Right ventricle myocardium superior (tissue), 1 donor: ENCODE results near the gene ACP2. TPM values are rescaled to one million over a fixed set of nuclear protein-coding genes. Genes with fewer than 3 reads are reported as not detected.
A peak's percentile ranks its signal among the peaks of the same experiment; 100 is the strongest.

Experiments
- ATAC-seq: fragments of 200-7000 bp; cut with Tn5 transposase; one replicate; pipeline ENCODE4 v1.9.1; 2020; ENCODE audit warnings: mild to moderate bottlenecking; ENCODE audit not compliant: poor library complexity
- DNase-seq: peaks from one replicate; pipeline ENCODE4 v3.0.0-alpha.2; 2020
- intact Hi-C: fragments of 100-400 bp; cut with DNase I; formaldehyde crosslinking; loops from one replicate; pipeline ENCODE4 v1.11.2; 2022
- long read RNA-seq: library from polyadenylated mRNA; unstranded; transcript quantifications from one replicate; pipeline ENCODE4 v2.0.0, GENCODE V29; 2021
- total RNA-seq: library from RNA; stranded (reverse); fragmentation: NEBNext Ultra II Directional; extraction: Animal tissue kit (Norgen Biotek cat#: 25700); gene quantifications from one replicate; pipeline ENCODE4 v1.2.1, GENCODE V29; 2021
- donor health status: DM: no; HTN: yes; CAD: no; lungs with severe emphysema.

ACP2 gene, protein sequence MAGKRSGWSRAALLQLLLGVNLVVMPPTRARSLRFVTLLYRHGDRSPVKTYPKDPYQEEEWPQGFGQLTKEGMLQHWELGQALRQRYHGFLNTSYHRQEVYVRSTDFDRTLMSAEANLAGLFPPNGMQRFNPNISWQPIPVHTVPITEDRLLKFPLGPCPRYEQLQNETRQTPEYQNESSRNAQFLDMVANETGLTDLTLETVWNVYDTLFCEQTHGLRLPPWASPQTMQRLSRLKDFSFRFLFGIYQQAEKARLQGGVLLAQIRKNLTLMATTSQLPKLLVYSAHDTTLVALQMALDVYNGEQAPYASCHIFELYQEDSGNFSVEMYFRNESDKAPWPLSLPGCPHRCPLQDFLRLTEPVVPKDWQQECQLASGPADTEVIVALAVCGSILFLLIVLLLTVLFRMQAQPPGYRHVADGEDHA
- 18.4 TPM for total RNA-seq
- long read RNA-seq, transcript ACP2-201 (11 exons, 2,203 nt), result major isoform, 13 of 15 reads
- long read RNA-seq, partial matches to known transcripts, result 1 of 15 reads
- long read RNA-seq, other reads (novel, unspliced or antisense), result 0 of 15 reads

GRCh38 chr11:47248664-47249377 is at the start of gene ACP2:
TSS of gene ACP2 (minus strand) at chr11:47248814. CDS start at chr11:47248789, 25 bp downstream.
- DNase-seq (peak; percentile 94), ATAC-seq (peak; percentile 98)
- intact Hi-C loops, result no loop called here

DNA sequence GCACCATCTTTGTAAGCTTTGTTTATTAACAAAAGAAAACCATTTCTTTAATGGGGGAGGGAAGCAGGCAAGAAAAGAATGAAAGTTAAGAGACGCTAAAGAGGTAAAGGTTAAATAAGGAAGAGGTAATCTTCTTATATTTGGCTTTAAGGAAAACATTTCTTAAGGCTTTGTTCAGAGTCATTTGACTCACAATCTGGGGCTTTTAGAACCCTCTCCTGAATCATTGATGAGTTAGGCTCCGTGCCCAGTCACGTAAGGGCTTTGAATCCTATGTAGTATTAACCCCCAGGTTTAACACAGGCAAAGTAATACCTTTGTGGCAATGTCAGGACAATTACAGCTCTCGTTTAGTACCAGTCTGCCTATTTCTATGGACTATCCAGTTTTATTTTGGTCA is 47.4 kb upstream of the ACP2 start:
- intact Hi-C loops, result no loop called here
- DNase-seq (no peak), ATAC-seq (no peak)

- DNase-seq (no peak), ATAC-seq (no peak)
- intact Hi-C loops, result no loop called here
Measured at GRCh38 chr11:47295385-47295784, 46.8 kb upstream of the ACP2 start.

- ATAC-seq (no peak), DNase-seq (no peak)
- intact Hi-C loops, result no loop called here
Measured at GRCh38 chr11:47289856-47290255, 41.2 kb upstream of the ACP2 start.

- intact Hi-C loops, result no loop called here
- no peak for DNase-seq
- ATAC-seq, result peak; percentile 82
Measured at GRCh38 chr11:47288066-47288465, 39.5 kb upstream of the ACP2 start.

DNA sequence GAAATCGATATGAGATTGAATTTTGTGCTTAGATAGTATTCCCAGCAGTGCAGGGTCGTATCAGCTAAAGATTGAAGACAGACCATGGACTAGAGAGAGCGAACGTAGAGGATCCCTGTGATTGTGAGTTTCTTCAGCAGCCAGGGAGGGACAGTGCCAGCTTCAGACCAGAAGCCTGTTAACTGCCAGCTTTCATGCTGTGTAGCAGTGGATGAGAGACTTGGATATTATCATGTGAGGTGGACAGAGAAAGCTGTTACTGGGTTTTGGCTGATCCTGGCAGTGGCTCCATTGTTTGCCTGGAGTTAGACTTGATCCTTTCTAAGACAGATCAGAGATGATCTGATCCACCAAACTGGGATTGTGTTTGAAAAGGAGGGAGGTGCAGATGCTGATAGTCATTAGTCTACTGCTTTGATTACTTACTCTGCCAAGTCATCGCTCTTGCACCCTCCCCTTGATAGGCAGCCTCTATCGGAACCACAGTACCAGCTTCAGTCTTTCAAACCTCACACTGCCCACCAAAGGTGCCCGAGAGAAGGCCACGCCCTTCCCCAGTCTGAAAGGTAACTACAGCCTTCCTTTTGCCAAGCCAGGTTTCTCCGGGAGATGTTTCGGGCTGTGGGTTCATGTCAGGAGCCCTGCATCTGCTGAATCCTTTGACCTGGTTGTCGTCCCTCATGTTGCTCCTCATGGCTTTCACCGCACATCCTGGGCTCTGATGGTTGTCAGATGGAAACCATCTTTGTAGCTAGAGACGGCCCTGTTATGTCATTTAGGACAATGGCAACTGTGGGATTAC is 37.6 kb upstream of the ACP2 start:
- intact Hi-C loops, result no loop called here
- DNase-seq, result no peak
- peak; percentile 40 for ATAC-seq

DNA sequence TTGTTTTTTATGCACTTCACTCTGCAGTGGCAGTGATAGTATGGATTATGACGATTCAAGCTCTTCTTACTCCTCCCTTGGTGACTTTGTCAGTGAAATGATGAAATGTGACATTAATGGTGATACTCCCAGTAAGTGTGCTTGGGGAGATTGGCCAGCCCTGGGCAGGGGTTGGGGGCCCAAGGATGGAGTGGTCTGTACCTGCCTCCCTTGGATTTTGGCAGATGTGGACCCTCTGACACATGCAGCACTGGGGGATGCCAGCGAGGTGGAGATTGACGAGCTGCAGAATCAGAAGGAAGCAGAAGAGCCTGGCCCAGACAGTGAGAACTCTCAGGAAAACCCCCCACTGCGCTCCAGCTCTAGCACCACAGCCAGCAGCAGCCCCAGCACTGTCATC is 35.5 kb upstream of the ACP2 start:
- intact Hi-C loops, result no loop called here
- no peak for DNase-seq
- ATAC-seq, result no peak

DNA sequence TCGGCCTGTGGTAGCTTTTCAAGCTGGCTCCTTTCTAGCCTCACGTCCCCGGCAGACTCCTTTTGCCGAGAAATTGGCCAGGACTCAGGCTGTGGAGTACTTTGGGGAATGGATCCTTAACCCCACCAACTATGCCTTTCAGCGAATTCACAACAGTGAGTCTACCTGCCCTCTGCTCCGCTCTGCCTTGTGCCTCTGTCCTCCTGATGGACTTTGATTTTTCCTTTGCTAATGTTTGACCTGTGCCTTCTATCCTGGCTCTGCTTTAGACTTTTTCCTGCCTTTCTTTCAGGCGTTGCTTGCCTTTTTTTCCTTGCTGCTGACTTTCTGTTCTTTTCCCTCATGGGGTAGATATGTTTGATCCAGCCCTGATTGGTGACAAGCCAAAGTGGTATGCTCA is 33.8 kb upstream of the ACP2 start:
- DNase-seq (no peak), ATAC-seq (no peak)
- intact Hi-C loops, result no loop called here

- no peak for DNase-seq
- no peak for ATAC-seq
- intact Hi-C loops, result no loop called here
Measured at GRCh38 chr11:47280860-47281259, 32.2 kb upstream of the ACP2 start.

- intact Hi-C loops, result no loop called here
- ATAC-seq, result peak; percentile 87
- DNase-seq, result no peak
Measured at GRCh38 chr11:47280099-47280498, 31.5 kb upstream of the ACP2 start.

GRCh38 chr11:47278769-47279168 is 30.2 kb upstream of the ACP2 start:
- intact Hi-C loops, result no loop called here
- ATAC-seq, result no peak
- DNase-seq, result no peak

DNA sequence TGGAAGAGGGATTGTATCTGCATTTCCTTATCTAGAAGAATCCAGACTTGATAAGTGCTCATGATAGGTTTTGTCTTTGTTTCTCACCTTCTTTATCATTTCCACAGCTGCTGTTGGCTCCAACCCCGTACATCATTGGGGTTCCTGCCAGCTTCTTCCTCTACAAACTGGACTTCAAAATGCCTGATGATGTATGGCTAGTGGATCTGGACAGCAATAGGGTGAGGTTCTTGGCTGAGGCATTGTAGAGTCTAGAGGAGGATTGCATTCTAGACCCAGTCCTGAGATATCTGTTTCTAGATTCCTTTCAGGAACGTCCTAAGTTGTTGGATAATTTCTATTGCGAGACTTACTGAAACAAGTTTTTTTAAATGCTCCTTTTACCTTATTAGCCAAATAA is 29.4 kb upstream of the ACP2 start:
- no peak for DNase-seq
- intact Hi-C loops, result no loop called here
- no peak for ATAC-seq

DNA sequence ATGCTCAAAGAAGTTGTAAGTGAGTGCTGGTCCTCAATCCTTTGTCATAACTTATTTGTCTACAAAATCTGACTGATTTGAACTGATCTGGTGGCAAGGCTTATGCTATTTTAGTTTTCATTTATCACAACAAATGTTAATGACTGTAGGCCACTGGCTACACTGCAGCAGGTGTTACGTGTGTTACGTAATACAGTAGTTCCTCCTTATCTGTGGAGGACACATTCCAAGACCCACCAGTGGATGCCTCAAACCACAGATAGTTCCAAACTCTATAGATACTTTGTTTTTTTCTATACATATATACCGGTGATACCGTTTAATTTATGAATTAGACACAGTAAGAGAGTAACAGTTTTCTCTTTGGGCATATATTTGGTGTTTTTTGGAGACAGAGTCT is 28.3 kb upstream of the ACP2 start:
- DNase-seq, result no peak
- ATAC-seq, result no peak
- intact Hi-C loops, result no loop called here

DNA sequence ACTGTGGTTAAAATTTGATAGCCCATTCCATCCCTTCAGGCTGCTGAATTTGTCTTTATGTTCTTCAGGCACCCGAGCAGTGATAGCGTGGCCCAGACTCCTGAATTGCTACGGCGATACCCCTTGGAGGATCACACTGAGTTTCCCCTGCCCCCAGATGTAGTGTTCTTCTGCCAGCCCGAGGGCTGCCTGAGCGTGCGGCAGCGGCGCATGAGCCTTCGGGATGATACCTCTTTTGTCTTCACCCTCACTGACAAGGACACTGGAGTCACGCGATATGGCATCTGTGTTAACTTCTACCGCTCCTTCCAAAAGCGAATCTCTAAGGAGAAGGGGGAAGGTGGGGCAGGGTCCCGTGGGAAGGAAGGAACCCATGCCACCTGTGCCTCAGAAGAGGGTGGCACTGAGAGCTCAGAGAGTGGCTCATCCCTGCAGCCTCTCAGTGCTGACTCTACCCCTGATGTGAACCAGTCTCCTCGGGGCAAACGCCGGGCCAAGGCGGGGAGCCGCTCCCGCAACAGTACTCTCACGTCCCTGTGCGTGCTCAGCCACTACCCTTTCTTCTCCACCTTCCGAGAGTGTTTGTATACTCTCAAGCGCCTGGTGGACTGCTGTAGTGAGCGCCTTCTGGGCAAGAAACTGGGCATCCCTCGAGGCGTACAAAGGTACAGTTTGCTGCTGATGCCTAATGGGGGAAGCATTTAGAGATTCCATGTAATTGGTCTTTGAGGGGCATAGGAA is 26.1 kb upstream of the ACP2 start:
- ATAC-seq (no peak), DNase-seq (no peak)
- intact Hi-C loops, result loop anchor here (5.0 kb wide), 1 partner anchor 33 kb away; no protein-coding TSS in a partner anchor

GRCh38 chr11:47272706-47273105 is 24.1 kb upstream of the ACP2 start:
- ATAC-seq (no peak), DNase-seq (no peak)
- intact Hi-C loops, result loop anchor here (5.0 kb wide), 1 partner anchor 35 kb away; no protein-coding TSS in a partner anchor

- intact Hi-C loops, result loop anchor here (5.0 kb wide), 1 partner anchor 35 kb away; no protein-coding TSS in a partner anchor
- ATAC-seq (peak; percentile 38), DNase-seq (peak; percentile 64)
Measured at GRCh38 chr11:47271961-47272661, 23.5 kb upstream of the ACP2 start.

GRCh38 chr11:47271328-47271727 is 22.7 kb upstream of the ACP2 start:
- intact Hi-C loops, result loop anchor here (5.0 kb wide), 1 partner anchor 36 kb away; no protein-coding TSS in a partner anchor
- no peak for DNase-seq
- ATAC-seq, result no peak
